HG03045 (cell line): ENCODE measurements around the gene TNFRSF8.
A peak's percentile ranks its signal among the peaks of the same experiment; 100 is the strongest.

ENCODE experiments used
- ATAC-seq: cut with Tn5 transposase; IDR thresholded peaks from one replicate; pipeline ENCODE4 v1.9.1; 2021; ENCODE audit warnings: mild to moderate bottlenecking, moderate library complexity; ENCODE audit not compliant: unreplicated experiment

The TNFRSF8 gene

DNA sequence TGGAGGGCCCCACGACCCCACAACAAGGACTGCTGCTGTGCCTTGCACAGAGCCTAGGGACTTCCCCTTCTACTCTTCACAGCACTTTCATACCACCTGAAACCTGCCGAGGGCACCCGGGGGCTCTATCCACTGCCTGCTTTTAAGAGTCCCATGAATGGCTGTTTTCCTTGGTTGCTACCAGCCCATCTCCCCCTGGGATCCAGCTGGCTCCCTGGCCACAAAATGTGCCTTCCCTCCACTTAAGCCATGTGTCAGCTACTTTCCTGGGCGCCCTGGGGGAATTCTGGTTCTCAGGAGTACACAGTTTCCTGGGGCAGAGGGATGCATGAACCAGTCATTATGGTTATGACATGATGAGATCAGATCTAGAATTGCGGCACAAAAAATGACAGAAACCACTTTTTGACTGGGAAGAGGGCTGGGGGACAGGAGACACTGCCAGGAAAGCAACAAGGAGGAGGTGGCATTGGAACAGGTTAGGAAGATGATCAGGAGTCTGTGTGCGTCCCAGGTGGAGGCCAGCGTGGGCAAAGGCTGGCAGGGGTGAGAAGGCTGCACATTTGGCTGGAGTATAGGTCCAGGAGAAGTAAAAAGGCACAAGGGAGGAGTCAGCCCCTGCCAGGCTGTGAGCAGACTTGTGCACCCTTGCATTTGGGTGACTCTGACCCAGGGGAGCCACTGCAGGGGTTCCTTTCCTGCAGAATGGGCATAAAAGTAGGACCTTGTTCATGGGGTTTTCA is 3.2 kb upstream of the TNFRSF8 start:
- ATAC-seq, result no peak

DNA sequence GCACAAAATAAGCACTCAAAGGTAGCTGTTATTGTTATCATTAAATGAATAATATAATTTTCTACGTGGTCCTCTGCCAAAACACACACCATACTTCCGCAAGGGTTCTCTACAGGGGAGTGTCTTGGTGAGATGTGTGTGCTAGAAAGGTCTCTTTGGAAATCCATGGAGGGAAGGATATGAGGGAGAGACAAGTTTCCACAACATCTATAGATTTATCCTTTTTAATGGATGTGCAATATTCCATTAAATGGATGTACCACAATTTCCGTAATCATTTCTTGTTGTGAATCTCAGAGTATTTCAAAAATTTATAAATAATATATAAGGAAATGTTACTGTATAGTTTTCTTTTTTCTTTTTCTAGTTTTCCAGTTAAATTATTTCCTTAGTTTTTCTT is 2.6 kb upstream of the TNFRSF8 start:
- ATAC-seq, result no peak

DNA sequence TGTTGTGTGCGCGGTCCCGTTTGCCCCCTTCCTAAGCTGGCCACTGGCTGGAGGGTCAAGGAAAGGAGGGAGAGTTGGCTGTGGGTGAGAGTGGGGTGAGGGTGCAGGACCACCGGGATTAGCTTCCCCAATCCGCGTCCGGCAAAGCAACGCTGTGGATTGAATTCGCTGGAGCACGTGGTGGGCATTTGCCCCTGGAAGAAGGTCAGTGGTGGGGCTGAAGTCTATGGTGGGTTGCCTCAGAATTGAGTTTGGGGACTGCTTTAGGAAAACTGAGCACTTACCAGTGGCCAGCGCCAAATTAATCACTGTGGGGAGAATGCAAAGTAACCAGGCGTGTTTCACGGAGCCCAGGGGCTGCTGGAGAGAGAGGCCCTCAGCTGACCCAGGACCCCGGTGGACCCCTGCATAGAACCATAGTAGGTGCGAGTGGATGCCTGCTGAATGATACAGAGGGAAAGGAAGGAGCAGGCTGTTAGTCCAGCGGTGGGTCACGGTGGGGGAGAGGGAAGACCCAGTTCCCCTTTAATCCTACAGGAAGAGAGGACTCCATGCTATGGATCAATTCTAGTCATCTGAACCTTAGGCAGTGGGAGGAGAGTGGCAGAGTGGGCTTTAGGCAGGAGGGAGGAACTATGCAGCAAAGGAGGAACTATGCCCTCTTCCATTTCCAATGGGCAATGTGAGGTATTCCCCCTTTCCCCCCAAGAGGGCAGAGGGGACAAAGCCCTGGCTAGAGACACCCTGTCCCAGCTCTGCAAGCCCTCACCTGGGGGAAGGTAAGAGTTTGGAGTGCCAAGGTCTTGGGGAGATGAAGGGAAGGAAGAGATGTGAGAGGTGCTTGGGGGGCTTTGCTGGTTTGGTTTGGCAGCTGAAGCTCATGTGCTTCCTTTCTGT is 1.2 kb downstream of the TNFRSF8 start:
- ATAC-seq, result no peak

DNA sequence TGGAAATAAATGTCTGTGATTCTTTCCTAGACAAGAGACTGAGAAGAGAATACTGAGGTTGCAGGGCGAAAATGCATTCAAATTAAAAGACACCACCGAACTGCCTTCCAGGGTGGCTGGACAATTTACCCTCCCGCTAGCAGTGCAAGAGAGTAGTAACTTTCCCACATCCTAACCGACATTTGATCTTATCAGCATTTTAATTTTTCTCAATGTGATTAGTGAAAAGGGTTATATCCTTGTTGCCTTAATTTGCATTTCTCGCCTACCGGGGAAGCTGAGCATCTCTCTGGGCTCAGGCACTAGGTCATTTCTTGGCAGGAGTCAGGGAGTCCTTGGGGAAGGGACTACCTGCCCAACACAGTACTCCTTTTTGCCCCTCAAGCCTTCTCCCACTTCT is 2.8 kb downstream of the TNFRSF8 start:
- ATAC-seq, result no peak

DNA sequence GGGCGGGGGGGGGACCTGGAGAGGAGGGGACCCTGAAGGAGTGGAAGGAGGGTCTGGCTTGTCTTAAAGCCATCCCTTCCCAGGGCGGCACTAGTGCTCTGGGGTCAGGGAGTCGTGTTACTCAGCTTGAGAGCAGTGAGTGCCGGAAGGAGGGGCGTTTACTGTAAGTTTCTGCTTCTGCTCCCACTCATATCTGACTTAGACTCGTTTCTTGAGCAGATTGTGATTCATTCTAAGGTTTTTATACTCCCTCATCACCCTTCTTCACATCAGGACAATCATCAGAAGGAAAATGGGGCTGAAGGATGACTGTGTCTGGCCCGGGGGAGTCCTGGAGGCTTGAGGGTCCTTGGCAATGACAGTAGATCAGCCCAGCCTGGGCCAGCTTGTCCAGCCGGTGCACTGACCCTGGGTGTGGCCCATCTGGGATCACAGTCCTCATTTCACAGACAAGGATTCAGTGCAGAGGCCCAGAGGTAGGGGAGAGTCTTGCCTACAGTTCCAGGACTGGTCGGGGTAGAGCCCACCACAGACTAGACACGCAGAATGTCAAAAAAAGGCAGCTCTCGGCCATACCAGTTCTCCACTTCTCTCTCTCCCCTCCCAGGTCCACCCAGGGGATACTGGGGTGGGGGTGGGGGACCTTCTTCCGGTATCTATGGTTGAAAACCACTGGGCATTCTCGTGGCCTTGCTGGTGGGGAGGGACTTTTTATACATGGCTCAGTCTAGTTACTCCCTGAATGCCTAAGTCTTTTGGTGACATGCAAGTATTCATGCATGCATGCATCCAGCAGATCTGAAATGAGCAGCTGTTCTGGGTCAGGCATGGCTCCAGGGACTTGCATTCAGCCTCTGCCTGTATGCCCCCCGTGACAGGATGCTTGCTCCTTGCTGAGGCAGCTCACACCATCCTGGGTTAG is 5.1 kb downstream of the TNFRSF8 start:
- no peak for ATAC-seq

DNA sequence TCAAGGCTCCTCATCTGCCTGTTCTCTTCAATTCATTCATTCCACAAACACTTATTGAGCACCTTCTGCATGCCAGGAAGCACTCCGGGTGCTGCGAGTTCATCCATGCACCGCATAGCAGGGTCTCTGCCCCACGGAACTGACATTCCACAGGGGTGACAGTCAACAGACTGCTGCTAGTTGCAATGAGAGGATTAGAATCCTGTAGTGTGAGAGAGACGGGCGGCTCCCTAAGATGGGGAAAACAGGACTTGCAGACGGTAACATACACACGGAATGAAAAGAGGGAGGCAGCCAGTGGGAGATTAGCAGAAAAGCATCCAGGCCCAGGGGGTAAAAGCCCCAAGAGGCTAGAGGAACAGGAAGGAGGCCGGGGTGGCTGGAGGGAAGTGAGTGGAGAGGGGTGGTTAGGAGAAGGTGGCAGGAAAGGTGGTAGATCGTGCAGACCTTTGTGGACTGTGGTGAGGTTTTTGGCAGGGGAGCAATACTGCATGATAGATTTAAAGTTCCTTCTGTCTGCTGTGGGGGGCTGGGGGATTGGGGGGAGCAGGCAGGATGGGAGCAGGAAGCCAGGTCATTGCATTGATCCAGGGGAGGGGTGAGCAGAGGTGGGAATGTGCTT is 6.6 kb downstream of the TNFRSF8 start:
- ATAC-seq, result no peak

DNA sequence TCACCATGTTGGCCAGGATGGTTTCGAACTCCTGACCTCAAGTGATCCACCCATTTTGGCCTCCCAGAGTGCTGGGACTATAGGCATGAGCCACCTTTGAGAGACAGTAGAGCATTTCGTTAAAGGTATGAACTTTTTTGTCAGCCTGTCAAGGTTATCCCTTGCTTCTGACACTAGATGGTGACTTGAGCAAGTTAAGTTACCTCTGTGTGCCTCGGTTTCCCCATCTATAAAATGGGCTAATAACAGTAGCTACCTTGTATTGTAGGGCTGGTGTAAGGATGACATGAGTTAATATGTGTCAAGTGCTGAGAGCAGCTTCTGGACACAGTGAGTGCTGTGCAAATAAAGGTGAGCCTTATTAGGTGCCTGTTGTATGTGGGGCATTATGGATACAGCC is 8.8 kb downstream of the TNFRSF8 start:
- no peak for ATAC-seq

DNA sequence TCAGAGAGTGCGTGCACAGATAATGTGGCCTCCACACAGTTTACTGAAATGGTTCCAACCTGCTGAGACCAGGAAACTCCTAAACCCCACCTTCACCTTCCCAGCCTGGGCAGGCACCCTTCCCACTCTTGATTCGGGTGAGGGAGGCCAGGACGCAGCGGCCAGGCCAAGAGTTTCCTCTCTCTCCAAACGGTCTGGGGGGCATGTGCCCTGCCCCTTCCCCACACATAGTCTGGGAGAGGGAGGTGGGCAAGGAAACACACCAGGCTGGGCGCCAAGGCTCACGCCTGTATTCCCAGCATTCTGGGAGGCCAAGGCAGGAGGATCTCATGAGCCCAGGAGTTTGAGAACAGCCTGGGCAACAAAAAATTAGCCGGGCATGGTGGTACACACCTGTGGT is 9.6 kb downstream of the TNFRSF8 start:
- ATAC-seq, result no peak

DNA sequence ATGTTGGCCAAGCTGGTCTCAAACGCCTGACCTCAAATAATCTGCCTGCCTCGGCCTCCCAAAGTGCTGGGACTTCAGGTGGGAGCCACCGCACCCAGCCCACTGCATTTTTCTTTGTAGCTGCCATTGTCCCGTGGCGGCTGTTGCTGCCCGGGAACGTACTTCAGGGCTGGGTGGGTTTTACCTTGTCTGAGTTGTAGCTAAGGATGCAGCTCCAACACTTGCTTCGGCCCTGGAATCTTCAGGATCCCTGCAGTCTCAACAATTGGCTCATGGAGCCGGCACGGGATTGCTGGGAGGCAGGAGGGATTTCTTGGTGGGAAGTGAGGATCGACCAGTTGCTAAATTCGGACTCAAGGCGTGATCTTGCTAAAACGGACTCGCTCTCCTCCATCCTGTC is 10.7 kb downstream of the TNFRSF8 start:
- ATAC-seq, result no peak

DNA sequence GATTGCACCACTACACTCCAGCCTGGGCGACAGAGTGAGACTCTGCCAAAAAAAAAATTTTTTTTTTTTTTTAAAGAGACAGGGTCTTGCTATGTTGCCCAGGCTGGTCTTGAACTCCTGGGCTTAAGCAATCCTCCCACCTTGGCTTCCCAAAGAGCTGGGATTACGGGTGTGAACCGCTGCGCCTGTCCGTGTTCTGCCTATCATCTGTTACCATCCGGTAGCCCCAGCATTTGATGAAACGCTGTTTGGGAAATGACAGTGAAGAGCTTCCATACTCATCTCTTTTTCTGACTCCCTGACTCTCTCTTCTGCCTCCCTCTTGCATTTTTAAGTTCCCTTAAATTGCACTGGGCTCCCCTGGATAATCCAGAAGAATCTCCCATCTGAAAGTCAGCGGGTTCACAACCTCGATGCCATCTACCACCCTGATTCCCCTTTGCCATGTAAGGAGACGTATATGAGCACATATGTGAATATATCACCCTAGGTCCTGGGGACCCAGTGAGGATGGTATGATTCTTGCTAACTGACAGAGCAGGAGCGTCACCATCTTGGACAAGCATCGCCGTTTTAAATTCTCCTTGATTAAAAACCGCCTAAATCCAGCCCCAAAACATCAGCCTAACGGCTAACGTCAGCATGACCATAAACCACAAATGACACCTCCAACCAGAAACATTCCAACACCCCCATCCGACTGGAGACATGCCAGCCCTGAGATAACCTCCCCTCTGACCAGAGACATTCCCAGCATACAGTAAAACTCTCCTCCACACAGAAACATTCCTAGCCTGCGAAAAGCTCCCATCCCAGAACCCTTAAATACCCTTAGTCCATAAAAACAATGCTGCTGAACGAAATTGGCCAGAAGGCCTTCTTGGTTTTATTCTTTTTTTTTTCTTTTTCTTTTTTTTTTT is 12.4 kb downstream of the TNFRSF8 start:
- ATAC-seq, result no peak

DNA sequence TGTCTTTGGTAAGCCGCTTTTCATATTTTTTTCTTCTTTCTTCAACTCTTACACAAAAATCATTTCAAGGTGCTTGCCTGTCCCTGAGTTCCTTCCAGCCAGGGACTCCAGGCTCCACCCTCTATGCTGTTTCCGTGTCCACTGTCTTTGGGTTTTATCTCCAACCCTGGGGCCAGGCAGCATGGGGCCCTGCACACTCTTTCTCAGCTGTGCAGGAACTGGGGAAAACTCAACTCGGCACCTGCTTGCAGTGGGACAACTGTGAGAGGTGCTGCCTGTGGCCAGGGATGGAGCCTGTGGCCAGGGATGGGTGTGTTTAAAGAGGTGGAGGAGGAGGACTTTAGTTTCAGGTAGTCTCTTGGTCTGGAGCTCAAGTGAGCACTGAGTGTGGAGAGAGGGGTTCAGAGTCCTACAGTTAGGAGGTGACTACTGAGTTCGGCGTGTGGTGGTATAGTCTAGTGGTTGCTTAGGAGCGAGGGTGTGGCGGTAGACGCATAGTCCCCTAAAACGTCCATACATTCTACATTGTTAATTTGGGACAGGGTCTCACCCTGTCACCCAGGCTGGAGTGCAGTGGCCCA is 13.4 kb downstream of the TNFRSF8 start:
- ATAC-seq, result no peak

DNA sequence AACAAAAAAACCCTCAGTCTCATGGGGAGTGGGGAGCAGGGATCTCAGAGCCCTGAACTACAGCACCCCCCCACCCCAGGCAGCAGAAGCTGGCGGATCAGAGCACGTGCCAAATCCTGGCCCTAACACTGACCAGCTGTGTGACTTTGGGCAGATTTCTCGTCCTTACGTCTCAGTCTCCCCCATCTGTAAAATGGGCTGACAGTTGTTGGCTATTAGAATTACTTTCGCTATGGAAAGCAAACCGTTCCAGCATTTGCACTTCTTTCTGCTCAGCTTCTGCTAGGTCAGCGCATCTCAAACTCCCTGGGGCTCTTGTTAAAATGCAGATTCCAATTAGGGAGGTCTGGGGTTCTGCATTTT is 15.5 kb downstream of the TNFRSF8 start:
- ATAC-seq, result no peak

DNA sequence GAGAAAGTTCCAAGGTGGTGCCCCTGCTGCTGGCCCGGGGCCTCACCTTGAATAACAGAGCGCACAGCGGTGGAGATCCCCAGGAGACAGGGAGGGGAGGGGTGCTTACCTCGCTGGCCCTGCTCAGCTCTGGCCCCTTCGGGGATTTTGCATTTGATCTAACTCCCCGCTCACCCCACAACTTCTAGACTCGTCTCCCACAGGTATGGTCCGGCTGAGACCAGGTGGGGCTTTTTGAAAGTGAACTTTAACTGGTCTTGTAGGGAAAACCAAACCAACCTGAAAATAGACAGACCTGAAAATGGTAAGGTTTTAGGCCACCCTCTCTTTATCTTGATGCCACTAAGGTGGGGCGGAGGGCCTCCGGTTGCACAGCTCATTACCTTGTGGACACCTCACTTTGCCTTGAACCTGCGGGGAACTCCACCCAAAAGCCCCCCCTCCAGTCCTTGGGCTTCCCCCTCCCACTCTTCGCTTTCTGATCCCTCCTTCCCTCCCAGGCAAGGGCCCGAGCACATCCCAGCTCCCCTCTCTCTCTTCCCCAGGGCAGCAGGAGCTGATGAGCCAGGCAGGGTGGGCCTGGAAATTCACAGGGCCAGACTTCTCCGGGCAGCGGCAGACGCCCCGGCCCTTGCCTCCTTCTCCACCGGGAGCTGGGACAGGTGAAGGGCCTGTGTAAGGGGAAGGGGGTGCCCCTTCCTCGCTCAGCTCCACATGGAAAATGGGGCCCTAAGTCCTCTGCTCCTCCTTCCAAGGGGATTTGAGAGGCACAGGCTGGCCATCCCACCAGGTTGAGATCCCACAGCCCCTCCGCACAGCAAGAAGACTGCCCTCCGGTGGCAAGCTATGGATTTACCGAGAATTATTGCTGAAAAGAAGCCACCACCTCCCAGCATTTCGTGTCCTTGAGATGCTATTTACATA is 16.1 kb downstream of the TNFRSF8 start:
- peak; percentile 54 for ATAC-seq

DNA sequence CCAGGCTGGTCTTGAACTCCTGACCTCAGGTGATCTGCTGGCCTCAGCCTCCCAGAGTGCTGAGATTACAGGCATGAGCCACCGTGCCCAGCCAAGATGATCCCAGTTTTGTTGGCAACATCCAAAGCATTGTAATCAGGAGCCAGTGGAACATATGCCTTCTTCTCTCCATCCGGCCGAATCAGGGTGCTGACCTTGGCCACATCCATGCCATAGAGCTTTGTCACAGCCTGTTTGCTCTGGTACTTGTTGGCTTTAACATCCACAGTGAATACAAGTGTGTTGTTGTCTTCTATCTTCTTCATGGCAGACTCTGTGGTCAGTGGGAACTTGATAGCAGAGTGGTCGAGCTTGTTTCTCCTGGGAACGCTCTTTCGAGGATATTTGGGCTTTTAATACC is 17.1 kb downstream of the TNFRSF8 start:
- no peak for ATAC-seq

DNA sequence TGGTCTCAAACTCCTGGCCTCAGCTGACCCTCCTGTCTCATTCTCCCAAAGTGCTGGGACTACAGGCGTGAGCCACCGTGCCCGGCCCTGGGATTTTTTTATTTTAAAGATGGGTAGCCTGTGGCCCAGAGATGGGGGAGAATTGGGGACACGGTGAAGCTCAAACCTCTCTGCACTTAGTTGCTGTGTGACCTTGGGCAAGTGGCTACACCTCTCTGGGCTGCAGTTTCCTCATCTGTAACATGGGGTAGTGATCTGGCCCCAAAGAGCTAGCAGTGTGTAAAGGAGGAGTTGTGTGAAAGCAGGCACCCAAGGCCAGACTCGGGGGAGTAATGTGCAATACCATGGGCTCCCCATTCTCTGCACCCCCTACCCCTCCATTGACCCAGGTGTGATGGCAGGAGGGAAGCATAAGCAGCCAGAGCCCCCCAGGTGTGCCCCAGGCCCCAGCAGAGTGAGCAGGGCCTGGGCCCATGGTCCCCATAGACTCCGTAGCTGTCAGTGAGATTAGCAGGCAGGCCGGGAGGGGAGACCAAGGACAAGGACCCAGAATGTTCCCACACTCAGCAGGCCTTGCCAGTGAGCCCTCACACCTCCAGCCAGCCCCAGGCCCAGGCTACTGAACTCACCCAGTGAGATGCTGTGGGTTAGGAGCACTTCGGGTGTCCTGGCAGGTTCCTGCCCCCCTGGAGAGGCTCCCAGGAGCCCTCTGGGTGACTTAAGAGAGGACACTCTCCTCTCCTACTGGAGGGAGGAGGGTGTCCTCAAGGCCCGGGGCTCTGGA is 17.9 kb downstream of the TNFRSF8 start:
- ATAC-seq, result no peak

DNA sequence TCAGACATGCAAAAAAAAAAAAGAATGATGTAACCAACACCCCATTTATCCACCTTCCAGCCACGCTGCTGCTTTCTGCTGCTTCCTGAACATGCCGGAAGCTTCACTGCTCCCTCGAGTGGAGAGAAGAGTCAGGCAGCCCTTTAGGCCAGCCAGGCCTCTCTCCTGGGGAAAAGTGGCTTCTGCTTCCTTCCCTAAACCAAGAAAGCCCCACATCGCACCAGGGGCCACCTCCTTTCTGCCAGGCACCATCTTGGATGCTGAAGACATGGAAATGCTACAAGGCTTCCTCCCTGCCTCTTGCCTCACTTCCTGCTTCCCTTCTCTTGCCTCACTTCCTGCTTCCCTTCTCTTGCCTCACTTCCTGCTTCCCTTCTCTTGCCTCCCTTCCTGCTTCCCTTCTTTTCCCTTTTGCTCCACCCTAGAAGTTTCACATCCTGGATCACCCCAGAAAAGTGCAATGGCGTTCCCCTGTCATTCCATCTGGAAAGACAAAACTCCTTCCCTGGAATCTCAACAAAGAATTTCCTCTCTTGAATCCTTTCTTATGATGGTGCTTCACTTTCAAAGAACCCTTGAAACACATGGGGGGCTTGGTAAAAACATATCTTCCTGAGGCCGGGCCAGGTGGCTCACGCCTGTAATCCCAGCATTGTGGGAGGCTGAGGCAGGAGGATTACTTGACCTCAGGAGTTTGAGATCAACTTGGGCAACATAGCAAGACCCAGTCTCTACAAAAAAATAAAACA is 18.7 kb downstream of the TNFRSF8 start:
- ATAC-seq, result no peak

DNA sequence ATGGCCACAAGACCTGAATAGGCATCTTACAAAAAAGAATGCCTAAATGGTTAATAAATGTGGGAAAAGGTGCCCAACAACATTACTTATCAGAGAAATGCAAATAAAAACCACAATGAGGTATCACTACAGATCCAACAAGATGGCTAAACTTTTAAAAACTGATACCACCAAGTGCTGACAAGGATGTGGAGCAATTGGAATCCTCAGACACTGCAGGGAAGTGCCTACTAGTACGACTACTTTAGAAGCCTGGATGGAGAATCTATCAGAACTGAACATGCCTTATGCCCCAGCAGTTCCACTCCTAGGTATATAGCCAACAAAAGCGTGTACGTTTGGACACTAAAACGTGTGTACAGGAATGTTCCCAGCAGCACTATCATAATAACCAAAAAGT is 19.9 kb downstream of the TNFRSF8 start:
- ATAC-seq, result no peak
